Endothelial cell of hepatic sinusoid (primary cell): ENCODE measurements around the gene HOXB3.

Experiments
- in situ Hi-C: cut with HindIII; loops from 2 replicates; pipeline ENCODE4 v1.10.0; 2017; ENCODE audit warnings: low sequenced_read_pairs

HOXB3 gene

GRCh38 chr17:48559122-48559839 lies 30.8 kb downstream of the HOXB3 start:
- in situ Hi-C loops: no loop called here

GRCh38 chr17:48558831-48559121 lies 31.3 kb downstream of the HOXB3 start:
- in situ Hi-C loops: no loop called here

GRCh38 chr17:48558057-48558830 lies 31.8 kb downstream of the HOXB3 start:
- in situ Hi-C loops: no loop called here

GRCh38 chr17:48556576-48557401 lies 33.3 kb downstream of the HOXB3 start:
- in situ Hi-C loops: no loop called here

- in situ Hi-C loops: no loop called here
These were observed 33.8 kb downstream of the HOXB3 start for GRCh38 chr17:48556229-48556575.

- in situ Hi-C loops: no loop called here
These were observed 34.5 kb downstream of the HOXB3 start for GRCh38 chr17:48555258-48556228.

GRCh38 chr17:48554412-48555257 lies 35.4 kb downstream of the HOXB3 start:
- in situ Hi-C loops: no loop called here

- in situ Hi-C loops: no loop called here
These were observed 36.2 kb downstream of the HOXB3 start for GRCh38 chr17:48553826-48554225.

- in situ Hi-C loops: no loop called here
These were observed 36.9 kb downstream of the HOXB3 start for GRCh38 chr17:48553190-48553547.

- in situ Hi-C loops: no loop called here
These were observed 37.4 kb downstream of the HOXB3 start for GRCh38 chr17:48552466-48553189.

GRCh38 chr17:48551596-48552465 lies 38.2 kb downstream of the HOXB3 start:
- in situ Hi-C loops: no loop called here

GRCh38 chr17:48551214-48551555 lies 38.9 kb downstream of the HOXB3 start:
- in situ Hi-C loops: no loop called here

GRCh38 chr17:48550502-48551213 lies 39.4 kb downstream of the HOXB3 start:
- in situ Hi-C loops: no loop called here

GRCh38 chr17:48549914-48550501 lies 40.0 kb downstream of the HOXB3 start:
- in situ Hi-C loops: no loop called here

- in situ Hi-C loops: no loop called here
These were observed 40.8 kb downstream of the HOXB3 start for GRCh38 chr17:48549281-48549630.

- in situ Hi-C loops: no loop called here
These were observed 41.3 kb downstream of the HOXB3 start for GRCh38 chr17:48548523-48549280.
